H54 (cell line): Measurements from ENCODE around the gene TAF1D.

ENCODE experiments used
- DNase-seq: peaks from one replicate; pipeline ENCODE4 v3.0.0; 2011; ENCODE audit warnings: low spot score, mixed read lengths; ENCODE audit not compliant: insufficient read length
- FAIRE-seq: peaks from 3 replicates; lab custom pipeline; 2011; peaks lifted over from hg19 to GRCh38; lab: Jason Lieb, UNC
- POLR2A ChIP-seq: IDR thresholded peaks from 2 replicates; pipeline ENCODE4 v1.6.1; 2011; ENCODE audit warnings: low read depth, mild to moderate bottlenecking, low read length

Gene TAF1D

GRCh38 chr11:93720522-93720921, 20.8 kb downstream of the TAF1D start:
- no peak for TF ChIP-seq POLR2A
- no peak for FAIRE-seq
- DNase-seq, result no peak

GRCh38 chr11:93719310-93719709, 22.0 kb downstream of the TAF1D start:
- no peak for FAIRE-seq
- TF ChIP-seq POLR2A, result no peak
- no peak for DNase-seq

GRCh38 chr11:93718057-93718563, 23.2 kb downstream of the TAF1D start:
- DNase-seq (no peak), FAIRE-seq (no peak)
- no peak for TF ChIP-seq POLR2A

- DNase-seq (no peak), FAIRE-seq (no peak)
- TF ChIP-seq POLR2A, result no peak
Observed at GRCh38 chr11:93717501-93717900, 23.8 kb downstream of the TAF1D start.

- TF ChIP-seq POLR2A, result no peak
- FAIRE-seq (no peak), DNase-seq (no peak)
Observed at GRCh38 chr11:93715797-93716396, 25.4 kb downstream of the TAF1D start.

GRCh38 chr11:93712678-93713077, 28.6 kb downstream of the TAF1D start:
- no peak for TF ChIP-seq POLR2A
- FAIRE-seq, result no peak
- no peak for DNase-seq

- FAIRE-seq (no peak), DNase-seq (no peak)
- TF ChIP-seq POLR2A, result no peak
Observed at GRCh38 chr11:93710239-93710638, 31.1 kb downstream of the TAF1D start.

GRCh38 chr11:93704237-93704636, 37.1 kb downstream of the TAF1D start:
- FAIRE-seq (no peak), DNase-seq (no peak)
- no peak for TF ChIP-seq POLR2A

GRCh38 chr11:93700830-93701229, 40.5 kb downstream of the TAF1D start:
- FAIRE-seq (peak; percentile 6), DNase-seq (peak; percentile 11)
- no peak for TF ChIP-seq POLR2A

GRCh38 chr11:93697611-93698010, 43.7 kb downstream of the TAF1D start:
- no peak for TF ChIP-seq POLR2A
- no peak for FAIRE-seq
- no peak for DNase-seq

GRCh38 chr11:93694557-93694956, 46.7 kb downstream of the TAF1D start:
- no peak for TF ChIP-seq POLR2A
- DNase-seq (no peak), FAIRE-seq (no peak)

GRCh38 chr11:93694109-93694508, 47.2 kb downstream of the TAF1D start:
- DNase-seq (no peak), FAIRE-seq (no peak)
- no peak for TF ChIP-seq POLR2A

GRCh38 chr11:93689240-93689639, 52.1 kb downstream of the TAF1D start:
- TF ChIP-seq POLR2A, result no peak
- no peak for FAIRE-seq
- no peak for DNase-seq

GRCh38 chr11:93686812-93687211, 54.5 kb downstream of the TAF1D start:
- no peak for TF ChIP-seq POLR2A
- DNase-seq, result no peak
- no peak for FAIRE-seq

- no peak for TF ChIP-seq POLR2A
- DNase-seq (no peak), FAIRE-seq (no peak)
Observed at GRCh38 chr11:93686226-93686625, 55.1 kb downstream of the TAF1D start.
